Stimulated activated memory B cell treated with anti-CD40 and anti-IgM and Interleukin-4, amounts not matched to agents 10 μg/mL and 1 μg/mL and 100 μg/mL, for 72 hours (primary cell): Measurements from ENCODE around the gene TMEM185A.
A peak's percentile ranks its signal among the peaks of the same experiment; 100 is the strongest.
"Not testable (repeated sequence)": the region's sequence is repeated elsewhere in the genome, so short reads cannot be mapped to it uniquely, and the experiment has no call there.

Experiments used
- ATAC-seq: fragments of 150-1000 bp; cut with Tn5 transposase; 2 replicates; pipeline ENCODE4 v1.10.0; 2021
- H3K27ac Mint-ChIP-seq: one replicate; pipeline ENCODE4 v1.8.0; 2022; ENCODE audit warnings: mild to moderate bottlenecking, mixed read lengths
- H3K27me3 Mint-ChIP-seq: one replicate; pipeline ENCODE4 v1.8.0; 2022; ENCODE audit warnings: mixed read lengths
- H3K36me3 Mint-ChIP-seq: one replicate; pipeline ENCODE4 v1.8.0; 2022; ENCODE audit warnings: mixed read lengths
- H3K4me1 Mint-ChIP-seq: one replicate; pipeline ENCODE4 v1.8.0; 2022; ENCODE audit warnings: mixed read lengths
- H3K4me3 Mint-ChIP-seq: one replicate; pipeline ENCODE4 v1.8.0; 2022; ENCODE audit warnings: mild to moderate bottlenecking, moderate library complexity, mixed read lengths
- H3K9me3 Mint-ChIP-seq: one replicate; pipeline ENCODE4 v1.8.0; 2022; ENCODE audit warnings: mixed read lengths

The TMEM185A gene

DNA sequence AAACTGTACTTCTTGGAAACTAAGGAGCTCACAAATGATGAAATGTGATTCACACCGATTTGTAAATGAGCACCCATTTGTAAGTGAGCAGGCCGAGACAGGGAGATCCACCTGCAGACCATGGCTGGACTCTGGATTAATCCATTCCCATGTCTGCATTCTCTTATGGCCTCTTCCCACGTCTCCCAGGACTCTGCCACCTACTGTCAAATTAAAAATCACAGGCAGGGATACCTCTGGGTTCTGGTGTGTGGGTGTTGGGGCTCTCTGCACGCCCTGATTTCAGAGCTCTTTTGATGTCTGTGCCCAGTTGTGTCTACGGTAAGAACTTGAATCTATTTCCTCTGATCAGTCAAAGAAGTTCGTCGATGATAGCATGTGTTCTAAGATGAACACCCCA is 40.6 kb downstream of the TMEM185A start:
- H3K9me3 Mint-ChIP-seq, H3K4me1 Mint-ChIP-seq, H3K4me3 Mint-ChIP-seq, H3K27ac Mint-ChIP-seq, ATAC-seq, H3K27me3 Mint-ChIP-seq, H3K36me3 Mint-ChIP-seq: not testable (repeated sequence)

DNA sequence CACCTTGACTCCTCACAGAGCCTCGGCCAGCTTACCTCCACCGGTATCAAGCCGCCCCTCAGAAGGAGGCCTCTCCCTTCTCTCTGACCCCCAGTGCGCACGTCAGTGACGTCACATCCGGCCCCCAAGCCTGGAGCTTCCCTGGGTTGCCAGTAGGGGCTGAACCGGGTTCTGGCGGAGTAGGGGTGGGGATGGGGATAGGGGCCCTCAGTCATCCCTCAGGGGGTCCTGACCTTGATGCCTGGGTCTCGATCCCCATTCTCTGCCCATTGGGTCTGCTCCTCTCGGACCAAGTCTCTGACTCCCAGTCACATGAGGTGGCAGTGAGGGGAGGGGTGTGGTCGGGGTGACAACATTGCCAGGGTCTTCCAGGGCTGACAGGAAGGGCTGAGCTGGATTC is 44.2 kb downstream of the TMEM185A start, which contains the start of gene MAGEA9B:
TSS of gene MAGEA9B (minus strand) at position 101 of the 400 bp plus-strand sequence. CDS start 4,280 bp downstream, outside the sequence.
- not testable (repeated sequence) for H3K4me3 Mint-ChIP-seq, H3K36me3 Mint-ChIP-seq, H3K27ac Mint-ChIP-seq, H3K4me1 Mint-ChIP-seq, H3K27me3 Mint-ChIP-seq, H3K9me3 Mint-ChIP-seq, ATAC-seq

DNA sequence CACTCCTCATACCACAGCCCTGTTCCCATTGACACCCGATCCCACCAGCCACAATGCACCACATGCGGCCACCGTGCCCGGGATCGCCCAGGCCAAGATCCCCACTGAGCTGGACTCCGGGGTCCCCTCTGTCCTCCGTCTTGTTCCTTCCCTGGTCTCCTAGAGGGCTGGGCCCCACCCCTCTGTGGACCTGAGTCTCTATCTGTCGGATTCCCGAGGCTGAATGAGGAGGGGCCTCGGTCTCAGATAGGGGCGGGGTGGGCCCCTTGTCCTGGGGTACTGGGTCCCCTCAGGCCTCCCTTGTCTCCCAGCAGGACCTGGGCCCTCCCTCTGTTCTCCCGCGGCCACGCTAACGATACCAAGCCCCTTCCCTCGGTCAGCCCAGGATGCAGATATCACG is 46.0 kb downstream of the TMEM185A start:
- H3K27ac Mint-ChIP-seq, ATAC-seq, H3K4me1 Mint-ChIP-seq, H3K36me3 Mint-ChIP-seq, H3K9me3 Mint-ChIP-seq, H3K27me3 Mint-ChIP-seq, H3K4me3 Mint-ChIP-seq: not testable (repeated sequence)

DNA sequence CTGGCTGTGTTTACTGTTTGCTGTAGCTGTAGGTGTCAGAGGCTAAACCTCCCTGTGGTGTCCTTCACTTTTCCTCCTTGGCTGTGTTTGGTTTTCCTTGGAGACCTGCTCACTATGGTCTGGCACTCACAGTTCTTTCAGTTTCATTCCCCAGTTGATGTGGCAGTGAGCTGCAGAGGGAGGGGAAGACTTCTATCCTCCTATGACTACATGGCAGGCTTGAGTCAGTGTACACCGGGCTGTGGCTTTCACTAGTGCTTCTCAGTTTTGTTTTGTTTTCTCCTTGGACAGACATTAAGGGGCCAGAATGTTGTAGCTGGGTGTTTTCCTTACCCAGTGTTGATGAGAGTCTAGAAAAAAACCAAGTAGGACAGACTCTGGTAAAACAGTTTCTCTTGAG is 58.1 kb downstream of the TMEM185A start:
- not testable (repeated sequence) for H3K4me3 Mint-ChIP-seq, H3K9me3 Mint-ChIP-seq, H3K27ac Mint-ChIP-seq, H3K4me1 Mint-ChIP-seq, H3K27me3 Mint-ChIP-seq, H3K36me3 Mint-ChIP-seq
- peak; percentile 91 for ATAC-seq

DNA sequence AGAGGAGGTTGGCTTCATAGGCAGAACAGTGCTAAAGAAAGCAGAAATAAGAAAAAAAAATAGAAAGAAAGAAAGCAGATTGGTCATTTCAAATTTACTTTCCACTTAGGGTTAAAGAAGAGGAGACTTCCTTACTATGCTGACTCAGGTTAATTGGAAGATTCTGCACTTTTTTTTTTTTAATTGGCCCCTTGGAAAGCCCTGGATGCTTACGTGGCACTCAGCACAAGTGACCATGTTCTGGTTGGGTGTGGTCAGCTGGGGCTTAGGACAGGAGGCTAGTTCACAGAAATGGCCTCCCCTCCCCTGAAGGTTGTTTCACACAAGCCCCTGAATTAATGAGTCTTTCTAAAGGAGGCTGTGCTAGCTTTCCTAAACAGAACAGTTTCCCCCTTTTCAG is 58.8 kb downstream of the TMEM185A start:
- Mint-ChIP-seq H3K9me3 (no peaks in the 10 kb centered on the region), H3K36me3 (no peaks in the 10 kb centered on the region), H3K27ac (no peak overlapping the region), H3K4me1 (no peaks in the 10 kb centered on the region), H3K4me3 (no peak overlapping the region), H3K27me3 (no peaks in the 10 kb centered on the region)
- no peak for ATAC-seq

DNA sequence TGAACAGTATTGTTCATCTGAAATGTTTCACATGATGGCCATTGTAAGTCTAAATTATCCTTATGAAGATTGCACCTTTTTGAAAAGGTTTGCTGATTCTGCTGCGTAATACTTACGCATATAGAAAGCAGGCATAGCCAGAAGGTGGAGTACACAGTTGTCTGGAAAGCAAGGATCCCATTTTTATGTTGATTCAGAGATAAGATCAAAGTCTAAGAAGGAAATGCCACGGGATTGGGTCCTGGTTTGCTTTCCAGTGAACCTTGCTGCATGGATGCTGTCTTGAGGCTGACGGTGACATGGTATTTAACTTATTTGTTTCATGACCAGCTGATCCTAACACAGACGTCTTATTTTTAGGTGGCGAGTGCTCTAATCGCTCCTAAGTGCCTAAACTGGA is 59.8 kb downstream of the TMEM185A start:
- no peak for ATAC-seq
- no peaks in the 10 kb centered on the region for H3K4me1 Mint-ChIP-seq
- H3K36me3 Mint-ChIP-seq = no peaks in the 10 kb centered on the region
- no peaks in the 10 kb centered on the region for H3K9me3 Mint-ChIP-seq
- no peaks in the 10 kb centered on the region for H3K27me3 Mint-ChIP-seq
- no peak overlapping the region for H3K4me3 Mint-ChIP-seq
- no peak overlapping the region for H3K27ac Mint-ChIP-seq

DNA sequence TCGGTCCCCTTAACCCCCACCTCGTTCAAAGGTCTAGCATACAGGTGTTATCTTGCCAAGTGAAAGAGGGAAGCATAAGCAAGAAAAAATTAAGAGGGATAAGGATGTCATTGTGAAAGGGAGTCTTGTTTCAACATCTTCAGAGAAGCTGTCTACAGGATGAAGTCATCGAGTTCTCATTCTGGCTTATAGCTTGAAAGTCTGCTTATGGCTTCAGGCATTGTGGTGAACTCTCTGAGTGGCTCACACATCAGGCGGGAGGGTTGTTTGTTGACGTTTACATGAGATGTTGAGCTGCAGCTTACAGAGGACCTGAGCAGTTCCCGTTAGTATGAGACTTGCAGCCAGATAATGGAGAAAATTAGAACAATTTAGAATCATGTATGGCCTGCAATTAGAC is 60.9 kb downstream of the TMEM185A start:
- Mint-ChIP-seq H3K4me1 (no peaks in the 10 kb centered on the region), H3K9me3 (no peaks in the 10 kb centered on the region), H3K27ac (no peak overlapping the region), H3K36me3 (no peaks in the 10 kb centered on the region), H3K27me3 (no peaks in the 10 kb centered on the region), H3K4me3 (no peak overlapping the region)
- ATAC-seq = no peak

DNA sequence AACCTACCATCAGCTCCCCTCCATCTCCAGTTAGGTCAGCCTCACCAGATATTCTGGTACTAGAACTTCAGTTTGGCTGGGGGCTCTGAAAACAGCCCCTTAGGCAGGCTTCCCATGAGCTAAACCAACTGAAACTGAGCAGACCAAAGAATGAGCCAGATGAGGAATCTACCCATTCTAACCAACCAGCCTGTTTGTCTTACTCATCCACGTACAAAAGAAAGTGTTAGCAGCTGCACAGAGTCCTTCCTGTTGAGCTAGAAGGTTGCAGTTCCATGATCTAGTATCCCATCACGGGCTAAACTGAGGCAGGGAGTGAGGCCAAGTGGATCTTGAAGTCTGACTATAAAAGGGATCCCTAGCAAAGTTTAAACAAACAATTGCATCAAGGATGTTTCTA is 61.8 kb downstream of the TMEM185A start:
- Mint-ChIP-seq H3K36me3 (no peaks in the 10 kb centered on the region), H3K27ac (no peak overlapping the region), H3K9me3 (no peaks in the 10 kb centered on the region), H3K4me1 (no peaks in the 10 kb centered on the region), H3K27me3 (no peaks in the 10 kb centered on the region), H3K4me3 (no peak overlapping the region)
- ATAC-seq = no peak

DNA sequence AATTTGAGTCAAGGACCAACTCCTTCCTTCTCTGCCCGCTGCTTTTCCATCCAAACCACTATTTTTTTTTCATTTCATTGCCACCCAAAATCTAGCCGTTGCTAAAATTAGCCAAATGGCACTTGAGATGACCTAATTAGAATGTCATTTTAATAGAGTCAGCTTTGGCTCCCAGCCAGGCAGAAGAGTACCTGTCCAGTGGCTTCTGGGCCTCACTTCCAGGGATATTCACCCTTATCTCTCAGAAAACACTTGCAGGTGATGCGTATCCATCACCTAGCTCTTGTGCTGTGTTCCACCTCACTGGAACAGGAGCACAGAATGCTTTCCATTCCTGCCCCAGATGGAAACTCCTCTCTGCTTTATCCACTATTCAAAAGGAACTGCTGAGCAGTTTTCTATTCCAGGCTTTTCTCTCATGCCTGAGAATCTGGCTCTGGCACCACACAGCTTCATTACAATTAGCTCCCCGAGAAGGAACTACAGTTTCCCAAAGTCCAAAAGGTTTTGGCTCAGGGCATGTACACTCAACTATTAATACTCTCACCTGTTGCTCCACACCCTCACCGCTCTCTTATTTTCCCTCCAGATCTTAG is 62.8 kb downstream of the TMEM185A start:
- no peak overlapping the region for H3K27ac Mint-ChIP-seq

DNA sequence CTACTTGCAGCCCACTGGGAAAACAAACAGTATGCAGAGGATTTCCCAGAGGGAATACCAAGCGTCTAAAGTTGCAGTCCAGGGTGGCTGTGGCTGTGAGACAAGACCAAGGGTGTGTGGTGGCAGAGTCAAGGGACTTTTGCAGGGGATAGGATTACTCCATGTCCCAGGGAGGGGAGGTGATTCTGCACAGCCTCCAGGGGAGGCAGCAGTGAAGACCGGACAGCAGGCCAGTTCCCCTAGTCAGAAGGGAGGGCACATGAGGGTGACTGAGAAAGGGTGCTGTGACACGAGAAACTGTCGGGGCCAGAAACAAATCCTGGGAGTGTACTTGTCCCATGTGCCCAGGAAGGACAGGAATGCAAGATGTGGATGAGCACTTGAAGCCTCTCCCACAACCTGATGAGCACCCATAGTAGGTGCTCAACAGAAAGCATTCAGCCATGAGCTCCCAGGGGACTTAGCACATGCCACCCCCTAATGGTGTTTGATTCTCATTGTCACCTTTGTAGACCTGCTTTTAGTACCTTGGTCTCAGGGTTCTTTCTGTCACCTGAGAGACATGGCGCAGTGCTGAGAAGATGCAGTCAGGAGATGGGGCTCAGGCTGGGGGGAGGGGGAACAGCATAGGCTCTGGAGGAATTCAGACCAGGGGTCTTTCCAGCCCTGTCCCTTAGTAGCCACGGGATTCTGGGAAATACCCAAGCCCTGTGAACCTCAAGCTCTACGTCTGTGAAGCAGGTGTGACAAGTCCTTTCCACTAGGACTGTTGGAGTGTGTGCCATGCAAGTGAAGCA is 63.8 kb downstream of the TMEM185A start:
- no peaks in the 10 kb centered on the region for H3K36me3 Mint-ChIP-seq
- H3K27me3 Mint-ChIP-seq = no peaks in the 10 kb centered on the region
- no peak overlapping the region for H3K27ac Mint-ChIP-seq
- no peaks in the 10 kb centered on the region for H3K9me3 Mint-ChIP-seq
- ATAC-seq = no peak
- no peaks in the 10 kb centered on the region for H3K4me1 Mint-ChIP-seq
- H3K4me3 Mint-ChIP-seq = no peak overlapping the region

More for the DNA sequence above, 62.8 kb downstream of the TMEM185A start:
- Mint-ChIP-seq H3K27me3 (no peaks in the 10 kb centered on the region), H3K9me3 (no peaks in the 10 kb centered on the region), H3K4me3 (no peak overlapping the region), H3K4me1 (no peaks in the 10 kb centered on the region), H3K36me3 (no peaks in the 10 kb centered on the region)
- ATAC-seq = no peak

DNA sequence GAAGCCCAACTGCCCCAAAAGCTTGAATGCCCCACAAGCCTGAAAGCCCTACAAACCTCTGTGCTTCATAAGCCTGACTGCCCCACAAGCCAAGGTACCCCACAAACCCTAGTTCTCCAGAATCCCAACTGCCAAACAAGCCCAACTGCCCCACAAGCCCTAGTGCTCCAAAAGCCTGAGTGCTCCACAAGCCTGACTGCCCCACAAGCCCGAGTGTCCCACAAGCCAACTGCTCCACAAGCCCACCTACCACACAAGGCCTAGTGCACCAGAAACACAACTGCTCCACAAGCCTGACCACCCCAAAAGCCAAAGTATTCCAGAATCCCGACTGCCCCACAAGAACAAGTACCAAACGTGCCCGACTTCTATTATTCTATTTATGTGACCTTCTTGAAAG is 68.2 kb downstream of the TMEM185A start:
- no peaks in the 10 kb centered on the region for H3K4me1 Mint-ChIP-seq
- no peaks in the 10 kb centered on the region for H3K27me3 Mint-ChIP-seq
- no peak overlapping the region for H3K27ac Mint-ChIP-seq
- no peaks in the 10 kb centered on the region for H3K9me3 Mint-ChIP-seq
- ATAC-seq = no peak
- no peak overlapping the region for H3K4me3 Mint-ChIP-seq
- no peaks in the 10 kb centered on the region for H3K36me3 Mint-ChIP-seq

DNA sequence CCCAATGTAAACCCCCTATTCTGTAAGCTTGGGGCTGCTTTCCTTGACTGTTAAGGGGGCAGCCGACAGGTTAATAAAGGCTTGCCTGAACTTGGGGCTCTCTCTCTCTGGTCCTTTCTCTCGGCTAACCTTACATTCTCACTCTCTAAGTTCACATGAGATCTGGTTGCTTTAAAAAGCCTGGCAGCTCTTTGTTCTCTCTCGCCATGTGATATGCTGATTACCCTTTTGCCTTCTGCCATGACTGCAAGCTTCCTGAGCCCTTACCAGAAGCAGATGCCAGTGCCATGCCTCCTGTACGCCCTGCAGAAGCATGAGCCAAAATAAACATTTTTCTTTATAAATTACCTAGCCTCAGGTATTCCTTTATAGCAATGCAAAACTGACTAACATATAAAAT is 76.3 kb downstream of the TMEM185A start:
- not testable (repeated sequence) for H3K4me1 Mint-ChIP-seq, H3K9me3 Mint-ChIP-seq, H3K27me3 Mint-ChIP-seq, H3K4me3 Mint-ChIP-seq, H3K27ac Mint-ChIP-seq, H3K36me3 Mint-ChIP-seq, ATAC-seq

DNA sequence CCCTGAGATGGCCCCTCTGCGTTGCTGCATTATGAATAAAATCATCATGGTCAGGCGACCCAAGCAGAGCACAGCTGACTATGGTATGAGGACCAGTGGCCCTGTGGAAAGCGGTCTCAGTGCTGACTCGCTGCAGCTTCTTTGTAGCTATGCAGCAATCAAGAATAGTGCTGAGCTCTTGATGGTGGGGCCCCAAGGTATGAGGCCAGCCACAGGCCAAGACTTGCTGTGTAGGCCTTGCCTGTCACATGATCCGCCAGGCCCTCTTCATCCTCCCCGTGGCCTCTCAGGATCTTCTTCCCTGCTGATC is 79.7 kb downstream of the TMEM185A start:
- H3K4me1 Mint-ChIP-seq, H3K4me3 Mint-ChIP-seq, H3K9me3 Mint-ChIP-seq, H3K27me3 Mint-ChIP-seq, H3K27ac Mint-ChIP-seq, ATAC-seq, H3K36me3 Mint-ChIP-seq: not testable (repeated sequence)

DNA sequence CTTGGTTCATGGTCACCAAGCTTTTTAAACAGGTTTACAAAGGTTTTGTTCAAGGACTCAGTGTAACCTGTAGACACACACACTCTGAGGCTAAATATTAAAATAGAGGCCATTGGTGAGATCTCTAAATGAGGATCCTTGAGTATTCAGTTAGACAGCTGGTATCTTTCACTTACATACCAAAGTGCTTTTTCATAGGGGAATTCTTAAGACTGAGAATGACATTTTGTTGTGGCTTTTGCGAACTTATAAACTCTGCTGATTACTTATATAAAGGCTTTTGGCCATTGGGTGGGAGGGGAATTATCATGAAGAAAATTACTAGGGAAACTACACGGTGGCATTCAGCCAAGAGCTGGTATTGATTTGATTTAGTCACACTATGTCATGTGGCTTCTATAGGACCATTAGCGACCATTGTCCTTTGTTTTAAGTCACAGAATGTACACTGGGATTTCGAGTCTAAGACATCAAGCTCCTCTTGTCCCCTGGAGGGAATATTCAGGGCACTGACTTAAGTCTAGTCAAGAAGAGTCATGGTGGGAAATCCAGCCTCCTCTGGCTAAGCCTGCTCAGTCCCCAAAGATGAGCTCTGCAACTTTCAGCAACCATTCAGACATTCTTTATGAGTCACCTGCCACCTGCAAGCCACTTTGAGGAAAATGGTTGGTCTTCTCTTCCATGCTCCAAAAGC is 80.2 kb downstream of the TMEM185A start:
- ATAC-seq = peak; percentile 79
- H3K27ac Mint-ChIP-seq, H3K36me3 Mint-ChIP-seq, H3K27me3 Mint-ChIP-seq, H3K9me3 Mint-ChIP-seq, H3K4me3 Mint-ChIP-seq, H3K4me1 Mint-ChIP-seq: not testable (repeated sequence)

DNA sequence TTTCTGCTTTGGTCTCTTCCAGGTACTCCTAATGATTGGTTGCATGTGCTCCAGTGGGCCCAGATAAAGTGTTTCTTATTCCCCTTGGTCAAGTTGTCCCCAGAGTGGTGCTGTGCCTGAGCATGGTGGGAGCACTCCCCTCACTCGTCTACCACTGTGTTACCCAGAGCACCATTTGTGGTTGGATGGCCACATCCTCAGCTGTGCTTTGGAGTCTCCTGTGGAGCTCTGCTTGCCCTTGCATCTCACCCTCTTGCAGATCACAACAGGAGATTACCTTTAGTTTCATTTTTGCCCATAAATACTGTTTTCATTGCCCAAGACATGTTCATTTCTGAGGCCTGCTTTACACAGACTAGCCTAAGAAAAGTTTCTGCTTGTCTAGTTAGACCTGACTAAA is 81.1 kb downstream of the TMEM185A start:
- not testable (repeated sequence) for H3K36me3 Mint-ChIP-seq, ATAC-seq, H3K9me3 Mint-ChIP-seq, H3K27ac Mint-ChIP-seq, H3K27me3 Mint-ChIP-seq, H3K4me3 Mint-ChIP-seq, H3K4me1 Mint-ChIP-seq

DNA sequence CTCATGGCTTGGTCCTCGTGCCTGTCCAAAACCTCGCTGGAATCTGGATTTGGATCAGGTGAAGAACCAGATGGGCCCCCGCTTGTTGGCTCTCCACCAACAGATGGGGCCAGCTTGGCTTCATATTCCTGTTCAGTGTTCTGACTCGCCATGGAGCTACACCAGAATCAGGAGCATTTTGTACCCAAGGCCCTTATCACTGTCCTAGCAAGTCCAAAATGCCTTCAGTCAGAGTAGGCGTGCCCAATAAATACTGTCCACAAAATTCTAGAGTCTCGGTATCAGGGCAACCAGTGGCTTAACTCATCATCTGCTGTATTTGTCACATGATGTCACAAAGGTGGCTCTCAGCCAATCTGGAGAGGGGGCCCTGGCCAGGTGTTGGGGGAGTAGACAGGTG is 81.9 kb downstream of the TMEM185A start, which contains the start of gene HSFX3:
TSS of gene HSFX3 (minus strand) at position 224 of the 400 bp plus-strand sequence. CDS start at position 152, 72 bp downstream.
- H3K9me3 Mint-ChIP-seq, H3K4me1 Mint-ChIP-seq, H3K27ac Mint-ChIP-seq, ATAC-seq, H3K27me3 Mint-ChIP-seq, H3K36me3 Mint-ChIP-seq, H3K4me3 Mint-ChIP-seq: not testable (repeated sequence)
